ENCODE results near the gene EDNRA.

- no peak for TF ChIP-seq FOXM1 (IDR thresholded peaks at IDR 0.05; ENCODE audit: borderline replicate concordance)
- no peak for TF ChIP-seq CTBP1 (IDR thresholded peaks at IDR 0.05; ENCODE audit: borderline replicate concordance)
- no peak for TF ChIP-seq ARNT (IDR thresholded peaks at IDR 0.05)
- TF ChIP-seq NFRKB (IDR thresholded peaks at IDR 0.05) = no peak
- no peak for TF ChIP-seq SUZ12 (IDR thresholded peaks at IDR 0.05)
- TF ChIP-seq BHLHE40 (IDR thresholded peaks at IDR 0.05; ENCODE audit: borderline replicate concordance) = no peak
- TF ChIP-seq LEF1 (IDR thresholded peaks at IDR 0.05; ENCODE audit: borderline replicate concordance) = no peak
- TF ChIP-seq TARDBP (IDR thresholded peaks at IDR 0.05) = no peak
- no peak for TF ChIP-seq FOXK2 (IDR thresholded peaks at IDR 0.05)
- TF ChIP-seq HDGF (IDR thresholded peaks at IDR 0.05; ENCODE audit: borderline replicate concordance) = no peak
- no peak for TF ChIP-seq ZNF384 (IDR thresholded peaks at IDR 0.05)
- no peak for TF ChIP-seq FOXA1 (IDR thresholded peaks at IDR 0.05)
These were observed 15.4 kb upstream of the EDNRA start for GRCh38 chr4:147465461-147465860.

All from HEK293T (cell line).